CD4-positive, alpha-beta T cell treated with Interleukin-6 at 100 ng/mL for 8 hours (primary cell): ENCODE data around the gene CEP112.
A peak's percentile ranks its signal among the peaks of the same experiment; 100 is the strongest.

Experiments used
- DNase-seq: peaks from one replicate; pipeline ENCODE4 v3.0.0-alpha.2; 2020; ENCODE audit warnings: mixed read lengths, low spot score

Gene CEP112

DNA sequence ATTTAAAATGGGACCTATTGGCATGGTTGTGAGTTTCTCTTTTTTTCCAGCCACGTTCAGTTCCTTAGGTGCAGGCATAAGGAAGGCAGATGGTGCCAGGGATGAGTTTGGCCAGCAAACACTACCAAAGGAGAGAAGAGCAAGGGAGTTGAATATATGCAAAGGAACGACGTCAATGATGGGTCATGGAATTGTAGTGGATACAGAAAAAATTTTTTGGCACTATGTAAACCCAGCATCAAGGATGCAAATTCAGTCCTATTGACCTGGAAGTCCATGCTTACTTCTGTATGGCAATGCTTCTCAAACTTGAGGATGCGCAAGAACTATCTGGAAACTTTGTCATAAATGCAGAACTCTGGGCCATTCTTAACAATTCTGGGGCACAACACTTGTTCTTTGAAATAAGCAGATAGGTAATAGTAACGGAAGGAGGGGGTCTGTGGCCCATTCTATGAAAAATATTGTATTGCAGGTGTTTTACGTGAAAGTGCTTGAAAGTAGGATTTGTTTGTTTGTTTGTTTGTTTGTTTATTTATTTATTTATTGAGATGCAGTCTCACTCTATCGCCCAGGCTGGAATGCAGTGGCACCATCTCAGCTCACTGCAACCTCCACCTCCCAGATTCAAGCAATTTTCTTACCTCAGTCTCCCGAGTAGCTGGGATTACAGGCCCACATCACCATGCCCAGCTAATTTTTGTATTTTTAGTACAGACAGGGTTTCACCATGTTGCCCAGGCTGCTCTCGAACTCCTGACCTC lies 19.3 kb upstream of the CEP112 start:
- no peak for DNase-seq

DNA sequence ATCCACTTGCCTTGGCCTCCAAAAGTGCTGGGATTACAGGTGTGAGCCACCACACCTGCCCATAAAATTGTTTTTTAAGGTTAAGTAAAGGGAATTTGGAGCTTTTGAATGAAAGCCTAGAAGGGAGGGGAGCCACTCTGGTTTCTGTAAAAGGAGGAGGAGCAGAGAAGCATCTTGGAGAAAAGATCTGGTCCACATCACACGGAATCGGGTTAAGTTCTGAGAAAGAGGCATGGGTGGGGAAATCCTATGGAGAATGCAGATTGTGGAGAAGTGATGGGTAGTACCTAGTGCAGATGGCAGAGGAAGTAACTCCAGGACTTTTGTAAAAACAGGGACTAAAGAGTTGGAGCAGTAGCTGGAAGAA lies 18.3 kb upstream of the CEP112 start:
- DNase-seq, result no peak

DNA sequence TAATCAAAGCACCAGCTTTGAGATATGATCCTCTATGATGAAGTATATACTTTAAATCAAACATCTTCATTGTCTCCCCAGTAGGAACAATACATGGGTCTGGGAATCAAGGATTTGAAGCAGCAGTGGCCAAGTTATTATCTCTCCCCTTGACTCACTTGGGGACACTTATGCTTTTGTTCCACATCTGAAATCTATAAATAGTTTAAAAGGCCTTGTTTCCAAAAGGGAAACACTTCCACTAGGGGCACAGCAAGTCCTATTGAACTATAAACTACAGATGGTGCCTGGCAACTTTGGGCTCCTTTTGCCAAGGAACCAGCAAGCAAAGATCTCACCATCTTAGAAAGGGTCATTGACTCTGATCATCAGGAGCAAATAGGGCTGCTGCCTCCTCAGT lies 16.0 kb upstream of the CEP112 start:
- no peak for DNase-seq

DNA sequence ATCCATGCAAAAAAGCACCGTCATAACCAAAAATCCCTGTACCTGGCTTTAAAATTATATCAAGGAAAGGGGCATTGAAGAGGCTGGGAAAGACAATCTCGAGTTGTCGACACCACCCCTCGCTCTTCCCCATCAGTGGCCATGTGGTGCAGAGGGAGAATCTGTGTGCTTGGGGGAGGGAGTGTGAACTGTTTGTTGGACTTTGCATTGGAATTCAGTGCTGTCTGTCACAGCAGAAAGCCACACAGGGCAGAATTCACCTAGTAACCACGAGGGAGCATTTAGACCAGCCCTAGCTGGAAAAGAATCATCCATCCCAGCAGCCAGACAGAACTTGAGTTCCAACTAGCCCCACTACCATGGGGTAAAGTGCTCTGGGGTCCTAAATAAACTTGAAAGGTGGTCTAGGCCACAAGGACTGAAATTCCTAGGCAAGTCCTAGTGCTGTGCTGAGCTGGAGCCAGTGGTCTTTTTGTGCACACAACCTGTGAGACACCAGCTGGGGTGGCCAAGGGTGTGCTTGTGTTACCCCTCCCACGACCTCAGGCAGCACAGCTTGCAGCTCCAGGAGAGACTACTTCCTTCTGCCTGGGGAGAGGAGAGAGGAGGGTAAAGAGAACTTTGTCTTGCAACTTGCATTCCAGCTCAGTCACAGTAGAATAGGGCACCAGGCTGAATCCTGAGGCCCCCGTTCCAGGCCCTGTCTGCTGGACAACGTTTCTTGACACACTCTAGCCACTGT lies 11.5 kb upstream of the CEP112 start:
- DNase-seq, result no peak

DNA sequence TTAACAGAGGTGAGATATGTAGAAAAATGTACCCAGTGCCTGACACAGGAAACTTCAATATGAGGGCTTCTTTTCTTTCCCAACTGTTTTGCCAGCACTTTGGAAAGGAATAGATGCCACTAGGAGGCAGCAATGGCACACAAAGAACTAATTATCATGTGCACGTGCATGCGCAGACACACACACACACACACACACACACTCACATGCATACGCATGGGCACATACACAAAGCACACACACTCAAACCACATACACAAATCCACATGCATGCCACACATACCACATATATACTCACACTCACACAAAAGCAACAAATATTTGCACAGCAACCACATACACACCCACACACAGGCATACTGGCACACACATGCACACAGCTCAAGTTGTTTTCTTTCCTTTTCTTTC lies 8.8 kb upstream of the CEP112 start:
- peak; percentile 60 for DNase-seq

DNA sequence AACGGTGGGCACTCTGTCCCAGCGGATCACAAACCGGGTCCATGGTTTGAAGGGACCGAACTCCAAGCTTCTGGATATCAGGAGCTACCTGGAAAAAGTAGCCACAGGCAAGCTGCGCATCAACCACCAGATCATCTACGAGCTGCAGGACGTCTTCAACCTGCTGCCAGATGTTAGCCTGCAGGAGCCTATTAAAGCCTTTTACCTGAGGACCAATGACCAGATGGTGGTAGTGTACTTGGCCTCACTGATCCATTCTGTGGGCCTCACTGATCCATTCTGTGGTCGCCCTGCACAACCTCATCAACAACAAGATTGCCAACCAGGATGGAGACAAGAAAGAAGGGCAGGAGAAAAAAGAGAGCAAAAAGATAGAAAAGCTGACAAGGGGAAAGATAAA lies 6.3 kb upstream of the CEP112 start:
- no peak for DNase-seq

DNA sequence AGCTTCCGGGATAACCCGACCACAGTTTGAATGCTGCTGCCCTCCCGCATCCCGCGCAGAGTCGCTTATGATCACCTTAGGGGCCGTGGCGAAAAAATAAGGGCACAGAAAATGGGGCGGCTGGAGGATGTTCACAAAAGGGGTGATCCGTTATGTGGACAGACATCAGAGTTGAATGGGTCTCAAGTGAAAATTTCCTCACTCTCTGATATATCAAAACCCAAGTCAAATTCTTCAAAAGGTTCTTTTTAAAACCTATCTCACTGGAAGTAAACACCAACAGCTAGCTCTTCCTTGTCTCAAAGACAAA lies 400 bp upstream of the CEP112 start:
- DNase-seq, result no peak

DNA sequence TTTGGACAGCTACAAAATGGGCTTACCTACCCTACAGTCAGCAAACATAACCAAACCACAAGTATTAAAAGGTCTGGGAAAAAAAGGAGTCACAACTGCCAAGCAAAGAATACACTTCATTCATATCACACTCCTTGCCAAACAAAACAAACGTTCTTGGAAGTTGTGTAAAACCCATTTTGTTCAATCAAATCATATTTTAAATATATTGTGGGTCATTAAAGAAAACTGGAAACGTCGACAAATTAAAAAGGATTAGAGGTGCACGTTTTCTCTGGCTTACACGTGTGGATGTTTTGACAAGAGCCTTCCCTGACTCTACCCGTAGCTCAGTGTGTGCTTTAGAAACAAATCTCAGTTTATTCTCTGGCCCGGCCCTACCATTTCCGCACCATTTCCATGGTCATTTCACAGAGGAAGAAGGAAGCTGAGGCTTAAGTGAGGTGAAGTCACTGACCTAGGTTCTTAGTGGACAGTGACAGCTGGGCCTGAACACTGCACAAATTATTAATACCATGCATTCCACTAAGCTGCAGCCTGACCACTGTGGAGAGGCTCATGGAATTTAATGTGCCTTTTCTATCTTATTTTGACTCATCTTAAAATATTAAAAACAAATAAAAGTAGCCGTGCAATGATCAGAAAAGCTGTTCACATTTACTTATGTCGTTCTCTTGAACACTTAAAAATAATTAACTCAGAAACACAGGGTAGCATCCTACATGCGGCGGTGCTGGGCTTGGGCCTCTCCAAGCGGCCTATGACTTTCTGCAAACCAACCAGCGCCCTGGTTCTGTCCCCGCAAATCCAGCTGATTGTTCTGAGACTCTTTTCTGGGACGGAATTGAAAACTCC lies 968 bp downstream of the CEP112 start:
- no peak for DNase-seq

DNA sequence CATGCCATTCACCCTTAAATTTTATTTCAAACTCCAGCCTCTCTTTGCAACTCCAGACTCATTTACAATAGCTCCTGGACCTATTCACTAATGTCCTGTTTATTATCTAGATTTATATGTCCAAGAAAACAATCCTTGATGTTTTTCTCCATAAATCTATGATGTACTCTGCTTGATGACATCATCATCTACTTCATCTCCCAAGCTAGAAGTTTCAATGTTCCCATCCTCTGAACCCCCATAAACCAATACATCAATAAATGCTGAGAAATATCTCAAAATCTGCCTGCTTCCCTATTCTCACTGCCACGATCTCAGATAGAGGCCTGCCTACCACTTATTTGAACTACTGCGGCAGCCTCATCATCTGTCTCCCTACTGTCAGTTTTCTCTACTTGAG lies 4.2 kb downstream of the CEP112 start:
- DNase-seq, result no peak

DNA sequence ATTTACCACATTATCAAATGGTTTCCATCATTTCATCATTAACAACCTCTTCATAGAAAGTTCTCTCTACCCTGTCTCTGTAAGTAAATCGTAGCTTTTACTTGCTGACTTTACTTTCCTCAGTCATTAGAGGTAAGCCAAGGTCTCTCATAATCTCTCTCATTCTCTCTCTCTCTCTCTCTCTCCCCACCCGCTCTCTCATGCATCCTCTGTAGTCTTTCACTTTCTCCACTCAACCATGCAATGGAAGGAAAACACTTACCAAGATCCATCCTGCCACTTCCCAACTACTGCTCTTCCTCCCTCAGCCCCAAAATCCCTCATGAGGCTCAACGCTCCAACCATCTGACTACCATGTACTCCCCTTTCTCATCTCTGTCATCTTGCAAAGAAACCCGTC lies 6.1 kb downstream of the CEP112 start:
- DNase-seq, result no peak

DNA sequence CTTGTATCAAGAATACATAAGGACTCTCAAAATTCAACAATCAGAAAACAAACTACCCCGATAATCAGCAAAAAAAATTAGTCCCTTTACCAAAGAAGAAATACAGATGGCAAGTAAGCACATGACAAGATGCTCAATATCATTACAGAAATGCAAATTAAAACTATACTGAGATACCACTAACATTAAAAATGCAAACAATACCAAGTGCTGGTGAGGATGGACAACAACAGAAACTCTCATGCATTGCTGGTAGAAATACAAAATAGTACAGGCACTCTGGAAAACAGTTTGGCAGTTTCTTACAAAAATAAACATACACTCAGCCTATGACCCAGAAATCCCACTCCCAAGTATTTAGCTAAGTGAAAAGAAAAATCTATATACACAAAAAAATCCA lies 7.5 kb downstream of the CEP112 start:
- no peak for DNase-seq

DNA sequence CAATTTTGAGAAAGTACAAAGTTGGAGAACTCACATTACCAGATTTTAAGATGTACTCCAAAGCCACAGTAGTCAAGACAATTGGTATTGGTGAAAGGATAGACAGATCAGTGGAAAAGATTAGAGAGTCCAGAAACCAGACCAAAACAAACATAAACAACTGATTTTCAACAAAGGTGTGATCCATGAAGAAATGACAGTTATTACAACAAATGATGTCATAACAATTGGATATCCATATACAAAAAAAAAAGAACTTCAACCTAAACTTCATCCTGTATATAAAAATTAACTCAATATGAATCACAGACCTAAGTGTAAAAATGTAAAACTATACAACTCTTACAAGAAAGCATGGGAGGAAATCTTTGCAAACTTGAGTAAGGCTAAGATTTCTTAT lies 8.4 kb downstream of the CEP112 start:
- no peak for DNase-seq

DNA sequence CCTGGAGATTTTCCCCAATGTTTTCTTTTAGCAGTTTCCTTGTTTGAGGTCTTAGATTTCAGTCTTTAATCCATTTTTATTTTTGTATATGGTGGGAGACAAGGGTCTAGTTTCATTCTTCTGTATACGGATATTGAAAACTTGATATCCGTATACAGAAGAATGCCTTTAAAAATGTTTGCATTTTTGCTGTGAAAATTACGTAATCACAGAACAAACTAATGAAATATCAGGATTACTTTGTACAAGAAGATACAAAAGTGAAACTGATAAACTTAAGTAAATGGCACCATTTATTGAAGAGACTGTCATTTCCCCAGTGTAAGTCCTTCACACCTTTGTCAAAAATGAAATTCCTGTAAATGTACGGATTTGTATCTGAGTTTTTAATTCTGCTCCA lies 13.3 kb downstream of the CEP112 start:
- no peak for DNase-seq

DNA sequence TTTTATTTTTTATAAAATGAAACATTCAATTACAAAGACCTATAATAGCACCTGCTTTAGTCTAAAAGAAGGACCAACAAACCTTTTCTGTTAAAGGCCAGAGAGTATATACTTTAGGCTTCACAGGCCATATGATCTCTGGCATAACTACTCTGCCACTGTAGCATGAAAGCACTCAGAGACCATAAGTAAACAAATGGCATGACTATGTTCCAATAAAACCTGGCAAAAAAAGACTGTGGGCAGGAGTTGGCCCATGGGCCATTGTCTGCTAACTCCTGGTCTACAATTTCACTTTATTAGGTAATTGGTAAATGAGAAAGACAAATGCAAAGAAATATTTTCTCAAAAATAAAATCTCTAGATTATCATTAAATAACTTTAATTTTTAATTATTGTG lies 14.9 kb downstream of the CEP112 start:
- DNase-seq, result no peak

DNA sequence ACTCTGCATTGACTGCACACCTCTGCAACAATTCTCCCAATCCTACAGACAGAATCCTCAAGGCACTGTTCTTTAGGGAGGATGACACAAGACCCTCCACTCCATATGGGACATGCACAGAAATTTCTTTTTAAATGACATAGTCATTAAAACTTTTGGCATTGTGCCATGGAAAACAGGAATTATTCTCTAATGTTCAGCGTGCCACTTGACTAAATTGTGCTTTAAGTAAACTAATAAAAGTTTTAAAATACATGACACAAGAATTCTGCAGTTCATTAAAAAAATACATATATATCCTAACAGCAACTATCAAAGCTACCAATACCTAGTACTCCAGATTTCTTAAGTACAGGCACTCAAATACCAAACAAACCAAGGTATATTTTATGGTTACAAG lies 16.0 kb downstream of the CEP112 start:
- DNase-seq, result no peak

DNA sequence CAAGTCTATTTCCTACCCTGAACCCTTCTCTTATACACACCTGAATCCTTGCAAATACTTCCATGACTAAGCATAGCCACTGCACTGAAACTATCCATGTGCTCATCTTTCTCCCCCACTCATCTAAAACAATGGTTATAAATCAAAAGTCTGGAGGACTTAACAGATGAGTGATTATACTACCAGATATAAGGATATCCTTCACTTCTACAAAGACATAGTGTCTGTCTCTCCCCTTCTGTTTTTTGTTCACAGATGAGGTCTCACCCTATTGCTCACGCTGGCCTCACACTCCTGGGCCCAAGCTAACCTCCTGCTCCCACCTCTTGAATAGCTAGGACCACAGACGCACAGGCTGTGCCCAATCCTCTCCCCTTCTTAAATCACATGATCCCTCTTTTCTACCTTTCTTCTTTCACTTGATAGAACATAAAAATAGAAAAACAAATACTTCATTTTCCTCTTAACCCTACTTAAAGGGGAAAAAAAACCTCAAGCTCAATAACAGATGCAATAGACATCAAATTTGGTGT lies 19.2 kb downstream of the CEP112 start:
- no peak for DNase-seq

DNA sequence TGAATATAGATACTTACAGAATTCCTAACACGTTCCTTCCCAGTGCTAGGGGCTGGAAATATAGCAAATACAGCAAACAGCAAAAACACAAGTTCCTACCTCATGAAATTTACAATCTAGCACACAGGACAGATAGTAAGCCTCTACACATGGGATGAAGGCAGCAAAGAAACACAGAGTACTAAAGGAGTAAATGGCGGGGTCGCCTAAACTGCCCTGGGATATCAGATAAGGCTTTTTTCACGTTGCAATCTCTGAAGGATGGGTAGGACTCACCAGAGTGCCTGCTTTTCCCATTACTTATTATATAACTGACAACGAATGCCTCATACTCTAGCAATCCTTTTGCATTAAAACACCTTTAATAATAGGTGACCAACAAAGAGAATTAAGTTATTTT lies 19.8 kb downstream of the CEP112 start:
- DNase-seq, result no peak

DNA sequence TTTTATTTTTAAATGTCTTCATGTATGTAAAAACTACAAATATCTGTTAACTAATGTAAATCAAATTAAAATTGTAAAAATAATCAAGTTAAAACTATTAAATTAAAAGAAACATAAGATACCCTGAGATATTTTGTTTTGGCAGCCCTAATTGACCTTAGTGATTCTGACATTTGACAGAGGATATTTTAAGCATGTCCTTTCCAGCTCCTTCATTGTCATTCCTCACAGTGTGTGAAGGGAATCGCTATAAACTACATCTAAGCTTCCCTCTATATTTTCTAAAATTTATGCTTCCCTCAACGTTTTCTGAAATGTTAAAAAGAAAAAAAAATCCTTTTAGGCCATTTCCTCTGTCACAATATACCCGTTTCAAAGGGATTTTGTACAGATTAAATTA lies 20.2 kb downstream of the CEP112 start:
- DNase-seq, result no peak

DNA sequence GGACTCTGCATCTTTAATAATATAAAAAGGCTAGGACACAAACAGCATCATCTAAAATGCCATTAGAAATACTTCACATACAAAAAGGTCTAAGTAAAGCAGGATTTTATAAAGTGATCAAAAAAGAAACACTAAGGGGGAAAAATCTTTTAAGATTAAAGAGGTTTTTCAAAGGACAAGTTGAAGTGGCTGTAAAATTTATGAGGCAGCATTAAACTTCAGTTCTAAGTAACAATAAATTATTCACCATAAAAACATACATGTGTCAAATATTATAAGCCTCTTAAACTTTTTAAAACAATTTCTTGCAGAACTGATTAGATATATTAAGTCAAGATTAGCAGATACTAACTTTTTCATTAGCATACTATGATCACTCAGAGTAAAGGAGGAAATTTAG lies 20.8 kb downstream of the CEP112 start:
- DNase-seq, result no peak

DNA sequence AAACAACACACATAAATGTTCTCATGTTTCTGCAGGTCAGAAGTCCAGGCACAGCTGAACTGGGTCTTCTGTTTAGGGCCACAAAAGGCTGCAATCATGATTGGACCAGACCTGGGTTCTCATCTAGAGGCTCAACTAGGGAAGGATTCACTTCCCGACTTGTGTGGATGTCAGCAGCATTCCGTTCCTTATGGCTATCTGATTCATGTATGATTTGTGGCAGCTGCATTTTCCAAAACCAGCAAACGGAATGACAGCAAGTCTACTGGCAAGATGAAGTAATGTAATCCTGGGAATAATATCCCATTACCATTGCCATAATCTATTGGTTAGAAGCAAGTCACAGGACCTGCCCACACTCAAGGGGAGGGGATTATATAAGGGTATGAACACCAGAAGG lies 22.1 kb downstream of the CEP112 start:
- no peak for DNase-seq

DNA sequence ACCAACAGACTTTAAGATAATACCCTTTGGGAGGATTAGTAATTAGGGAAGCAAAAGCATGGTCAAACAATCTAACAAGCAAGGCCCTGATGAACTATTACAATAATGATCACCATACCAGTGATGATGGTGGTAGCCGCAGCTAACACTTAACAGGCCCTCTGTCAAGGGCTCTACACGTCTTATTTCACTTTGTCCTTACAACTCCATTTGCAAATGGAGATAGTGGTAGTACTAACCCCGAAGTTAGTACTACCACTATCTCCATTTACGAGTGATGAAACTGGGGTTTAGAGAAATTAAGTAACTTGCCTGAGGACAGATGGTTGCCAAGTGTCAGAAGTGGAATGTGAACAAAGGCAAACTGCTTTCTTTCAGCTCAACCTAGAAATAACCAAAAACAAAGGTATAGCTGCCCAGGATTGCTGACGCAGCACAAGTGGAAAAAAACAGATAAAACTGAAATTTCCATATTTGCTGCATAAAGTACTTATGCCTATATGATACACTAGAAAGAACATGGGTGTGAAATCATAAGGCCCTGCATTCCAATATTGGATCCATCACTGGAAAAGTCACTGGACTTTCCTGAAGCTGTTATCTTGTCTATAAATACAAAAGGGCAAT lies 24.6 kb downstream of the CEP112 start:
- DNase-seq, result no peak

DNA sequence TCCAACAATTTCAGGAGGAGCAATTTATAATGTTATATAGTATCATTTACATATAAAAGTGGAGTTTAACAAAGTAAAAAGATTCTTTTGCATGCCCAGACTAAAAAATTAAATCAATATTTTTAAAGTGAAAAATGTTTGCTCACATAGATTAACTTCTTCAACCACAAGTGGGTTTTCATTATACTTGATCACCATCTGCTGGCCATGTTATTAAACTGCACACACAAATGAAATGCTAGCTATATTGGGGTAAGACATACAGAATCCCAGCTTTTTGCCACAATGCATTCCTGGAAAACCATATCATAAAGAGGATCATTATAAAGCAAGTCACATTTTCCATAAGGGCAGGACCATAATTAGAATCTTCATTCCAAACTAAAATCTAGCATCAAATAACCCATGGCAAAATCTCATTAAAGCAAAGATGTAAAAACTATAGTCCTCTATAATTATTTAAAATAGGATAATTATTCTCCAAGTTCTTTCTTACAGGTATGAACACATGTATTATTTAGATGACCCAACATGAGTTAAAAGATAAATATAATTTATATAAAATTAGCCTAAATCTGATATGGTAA lies 26.3 kb downstream of the CEP112 start:
- DNase-seq, result peak; percentile 35
